Breast epithelium (tissue), 3 donors: Measurements from ENCODE around the gene SRP68.
"Not testable (repeated sequence)": the region's sequence is repeated elsewhere in the genome, so short reads cannot be mapped to it uniquely, and the experiment has no call there.

Experiments
- CTCF ChIP-seq, 3 donors: fragments of 450-650 bp; IDR thresholded peaks; one replicate each; pipeline ENCODE4 v1.5.1; 2016 to 2017; ENCODE audit warnings: antibody characterized with exemption in 3 of 3, mild to moderate bottlenecking in 3 of 3, moderate library complexity in 3 of 3
- POLR2A ChIP-seq: fragments of 450-650 bp; IDR thresholded peaks from one replicate; pipeline ENCODE4 v1.6.1; 2016; ENCODE audit warnings: antibody characterized with exemption, mild to moderate bottlenecking, moderate library complexity
- POLR2AphosphoS5 ChIP-seq, 3 donors: sonication (generic); formaldehyde crosslinking; IDR thresholded peaks; one replicate each; pipeline ENCODE4 v1.6.1; 2017; ENCODE audit warnings: antibody characterized with exemption in 3 of 3

- TF ChIP-seq CTCF (IDR thresholded peaks at IDR 0.05); POLR2AphosphoS5 (IDR thresholded peaks at IDR 0.05); POLR2A: not testable (repeated sequence)
Measured at GRCh38 chr17:76044475-76045007, 27.8 kb downstream of the SRP68 start.
